GM23338 (cell line): Measurements from ENCODE around the gene CCDC57. TPM values are rescaled to one million over a fixed set of nuclear protein-coding genes. Genes with fewer than 3 reads are reported as not detected.

Experiments used
- ATAC-seq: fragments of 200-7000 bp; cut with Tn5 transposase; 3 replicates; pipeline ENCODE4 v1.9.1; 2020
- DNase-seq: peaks from one replicate; pipeline ENCODE4 v3.0.0-alpha.2; 2015; ENCODE audit warnings: low spot score
- H2AFZ ChIP-seq: fragments of 200-600 bp; sonication (generic); 2 replicates; pipeline ENCODE4 v1.8.0; 2016; ENCODE audit warnings: antibody characterized with exemption, mild to moderate bottlenecking, moderate library complexity
- H3F3A ChIP-seq: fragments of 200-600 bp; sonication (generic); replicated peaks from 2 replicates; pipeline ENCODE4 v1.8.0; 2017; ENCODE audit warnings: antibody characterized with exemption, mixed run types, low read depth
- H3K27ac ChIP-seq: fragments of 200-600 bp; sonication (generic); 2 replicates; pipeline ENCODE4 v1.6.1; 2016; ENCODE audit warnings: low read depth
- H3K27me3 ChIP-seq: fragments of 200-600 bp; sonication (generic); 2 replicates; pipeline ENCODE4 v1.8.0; 2016; ENCODE audit warnings: mild to moderate bottlenecking, mixed run types, moderate library complexity; ENCODE audit not compliant: insufficient read depth
- H3K36me3 ChIP-seq: fragments of 200-600 bp; sonication (generic); 2 replicates; pipeline ENCODE4 v1.8.0; 2016; ENCODE audit warnings: mild to moderate bottlenecking; ENCODE audit not compliant: insufficient read depth
- H3K4me1 ChIP-seq: fragments of 200-600 bp; sonication (generic); 2 replicates; pipeline ENCODE4 v1.8.0; 2016; ENCODE audit warnings: mild to moderate bottlenecking, moderate library complexity; ENCODE audit not compliant: insufficient read depth
- H3K4me2 ChIP-seq: fragments of 200-600 bp; sonication (generic); 2 replicates; pipeline ENCODE4 v1.7.1; 2017; ENCODE audit warnings: mixed run types
- H3K4me3 ChIP-seq: fragments of 200-600 bp; sonication (generic); 2 replicates; pipeline ENCODE4 v1.6.1; 2016; ENCODE audit warnings: mixed run types
- H3K79me2 ChIP-seq: fragments of 200-600 bp; sonication (generic); replicated peaks from 2 replicates; pipeline ENCODE4 v1.8.0; 2017; ENCODE audit warnings: mild to moderate bottlenecking; ENCODE audit not compliant: insufficient read depth
- H3K9me2 ChIP-seq: fragments of 200-600 bp; sonication (generic); 2 replicates; pipeline ENCODE4 v1.8.0; 2017; ENCODE audit not compliant: insufficient read depth
- H4K20me1 ChIP-seq: fragments of 200-600 bp; sonication (generic); replicated peaks from 2 replicates; pipeline ENCODE4 v1.8.0; 2017; ENCODE audit warnings: mild to moderate bottlenecking; ENCODE audit not compliant: insufficient read depth
- H3K27ac Mint-ChIP-seq: 2 replicates; pipeline ENCODE4 v1.8.0; 2020; ENCODE audit warnings: inconsistent platforms, mild to moderate bottlenecking, moderate library complexity, mixed read lengths
- H3K27me3 Mint-ChIP-seq: 3 replicates; pipeline ENCODE4 v1.8.0; 2022; ENCODE audit warnings: low read depth, mild to moderate bottlenecking, moderate library complexity, mixed read lengths, inconsistent platforms; ENCODE audit not compliant: insufficient read depth, poor library complexity
- H3K36me3 Mint-ChIP-seq: 3 replicates; pipeline ENCODE4 v1.8.0; 2021; ENCODE audit warnings: low read depth, mild to moderate bottlenecking, inconsistent platforms, moderate library complexity, mixed read lengths
- H3K4me1 Mint-ChIP-seq: 3 replicates; pipeline ENCODE4 v1.8.0; 2020; ENCODE audit warnings: mild to moderate bottlenecking, inconsistent platforms, mixed read lengths
- H3K4me3 Mint-ChIP-seq: 3 replicates; pipeline ENCODE4 v1.8.0; 2021; ENCODE audit warnings: moderate library complexity, mild to moderate bottlenecking, inconsistent platforms, mixed read lengths
- H3K9me3 Mint-ChIP-seq: 3 replicates; pipeline ENCODE4 v1.8.0; 2020; ENCODE audit warnings: moderate library complexity, mild to moderate bottlenecking, inconsistent platforms, mixed read lengths
- JUNB ChIP-seq: IDR thresholded peaks from one replicate; pipeline ENCODE4 v1.6.1; 2016; ENCODE audit warnings: antibody characterized with exemption; ENCODE audit not compliant: unreplicated experiment
- NANOG ChIP-seq: IDR thresholded peaks from 2 replicates; pipeline ENCODE4 v1.6.1; 2016; ENCODE audit warnings: antibody characterized with exemption, borderline replicate concordance
- ZNF114 ChIP-seq: fragments of 250-450 bp; sonication (Bioruptor Pico); IDR thresholded peaks from 2 replicates; pipeline ENCODE4 v1.5.0; 2020; ENCODE audit warnings: mild to moderate bottlenecking, moderate library complexity
- ZNF331 ChIP-seq: fragments of 250-450 bp; sonication (Bioruptor Pico); IDR thresholded peaks from 2 replicates; pipeline ENCODE4 v1.5.0; 2020; ENCODE audit warnings: low read depth, mild to moderate bottlenecking, moderate library complexity
- ZNF462 ChIP-seq: fragments of 250-450 bp; sonication (Bioruptor Pico); IDR thresholded peaks from 2 replicates; pipeline ENCODE4 v1.5.0; 2020; ENCODE audit warnings: mild to moderate bottlenecking, moderate library complexity
- polyA plus RNA-seq: library from polyadenylated mRNA; unstranded; fragments of >200 nt; fragmentation: Nextera tagmentation; extraction: Ambion mirVana; gene quantifications from 2 replicates; pipeline ENCODE4 v1.2.1, GENCODE V29; 2016
- total RNA-seq: library from RNA; depleted of rRNA; stranded (reverse); fragments of >200 nt; shearing (Covaris generic); gene quantifications from 2 replicates; pipeline ENCODE4 v1.2.3, GENCODE V29; 2014

Gene CCDC57
- total and polyA plus RNA-seq, 2 experiments from 2014 or later = 7.0 to 16.3 TPM

- TF ChIP-seq ZNF462 (CRISPR knock-in tag) = no peak
- TF ChIP-seq JUNB = no peak
- no peak for TF ChIP-seq ZNF331 (CRISPR knock-in tag)
Measured at GRCh38 chr17:82188001-82188961, 24.4 kb downstream of the CCDC57 start (continued).

GRCh38 chr17:82187500-82187899 lies 25.1 kb downstream of the CCDC57 start:
- Mint-ChIP-seq H3K36me3 (peaks cover 5% of the 10 kb centered on the region; the same call in 2 of the 3 replicates), H3K4me3 (no peak overlapping the region), H3K27me3 (peaks cover 6% of the 10 kb centered on the region), H3K27ac (no peak overlapping the region), H3K9me3 (no peaks in the 10 kb centered on the region; the same call in 2 of the 3 replicates), H3K4me1 (no peaks in the 10 kb centered on the region)
- H3K79me2 ChIP-seq = no peaks in the 10 kb centered on the region
- DNase-seq = no peak
- H3K27ac ChIP-seq = no peak overlapping the region
- H3K36me3 ChIP-seq = no peaks in the 10 kb centered on the region
- H3K4me3 ChIP-seq = no peak overlapping the region
- no peaks in the 10 kb centered on the region for H3K27me3 ChIP-seq
- H3K4me2 ChIP-seq = no peak overlapping the region
- no peak overlapping the region for H2AFZ ChIP-seq
- H3K4me1 ChIP-seq = no peaks in the 10 kb centered on the region
- H4K20me1 ChIP-seq = no peaks in the 10 kb centered on the region; the same call in 1 of the 2 replicates
- no peak for ATAC-seq
- no peaks in the 10 kb centered on the region for H3K9me2 ChIP-seq
- TF ChIP-seq NANOG (no peak), ZNF114 (no peak)
- no peaks in the 10 kb centered on the region for H3F3A ChIP-seq
